Heart left ventricle (tissue), 16 donors: Measurements from ENCODE around the gene DCP2. TPM values are rescaled to one million over a fixed set of nuclear protein-coding genes. Genes with fewer than 3 reads are reported as not detected.
A peak's percentile ranks its signal among the peaks of the same experiment; 100 is the strongest.

Experiments
- ATAC-seq, 4 donors: fragments of 200-7000 bp; cut with Tn5 transposase; one replicate each; pipeline ENCODE4 v1.9.1; 2020 to 2022; ENCODE audit warnings: moderate library complexity in 4 of 4, mild to moderate bottlenecking in 3 of 4, moderate number of reproducible peaks in 1 of 4
- DNase-seq, 5 donors: peaks; one replicate each; pipeline ENCODE4 v3.0.0-alpha.2; 2020
- H3K27ac ChIP-seq, 12 donors: fragments of 200-600 bp; sonication (generic) in 4 of 12; one replicate each; pipeline versions ENCODE4 v1.5.0 to v1.8.0; 2016 to 2022; ENCODE audit warnings: mild to moderate bottlenecking in 2 of 12
- H3K27me3 ChIP-seq, 9 donors: fragments of 200-600 bp; sonication (generic) in 2 of 9; one replicate each; pipeline versions ENCODE4 v1.5.1 to v1.8.0; 2016 to 2022; ENCODE audit warnings: mild to moderate bottlenecking in 3 of 9
- H3K36me3 ChIP-seq, 9 donors: fragments of 200-600 bp; sonication (generic) in 2 of 9; one replicate each; pipeline versions ENCODE4 v1.5.0 to v1.8.0; 2018 to 2022; ENCODE audit warnings: mild to moderate bottlenecking in 2 of 9
- H3K4me1 ChIP-seq, 12 donors: fragments of 200-600 bp; sonication (generic) in 4 of 12; one replicate each; pipeline versions ENCODE4 v1.5.0 to v1.8.0; 2016 to 2022; ENCODE audit warnings: mild to moderate bottlenecking in 3 of 12
- H3K4me3 ChIP-seq, 12 donors: fragments of 200-600 bp; sonication (generic) in 4 of 12; one replicate each; pipeline versions ENCODE4 v1.5.0 to v1.8.0; 2017 to 2022; ENCODE audit warnings: mild to moderate bottlenecking in 9 of 12, moderate library complexity in 4 of 12
- H3K9me3 ChIP-seq, 12 donors: fragments of 200-600 bp; sonication (generic) in 4 of 12; one replicate each; pipeline versions ENCODE4 v1.5.0 to v1.8.0; 2016 to 2022; ENCODE audit warnings: mild to moderate bottlenecking in 1 of 12
- CTCF ChIP-seq, 12 donors: fragments of 200-600 bp; sonication (generic) in 4 of 12; IDR thresholded peaks; one replicate each; pipeline versions ENCODE4 v1.5.0 to v1.8.0; 2018 to 2022; ENCODE audit warnings: antibody characterized with exemption in 12 of 12, mild to moderate bottlenecking in 5 of 12
- POLR2A ChIP-seq, 2 donors: fragments of 450-650 bp; IDR thresholded peaks; one replicate each; pipeline ENCODE4 v1.6.1; 2017; ENCODE audit warnings: antibody characterized with exemption in 2 of 2, mild to moderate bottlenecking in 2 of 2, moderate library complexity in 2 of 2
- WGBS, 4 donors: extraction: QIAGEN DNeasy Blood & Tissue Kit in 2 of 4; methylation state at CpG; one replicate each; pipeline versions ENCODE4 v1.1.5 to v1.1.7; 2013 to 2018; 5-methylcytosine and 5-hydroxymethylcytosine counted together
- intact Hi-C, 10 donors: fragments of 100-400 bp; cut with DNase I; formaldehyde crosslinking; loops; one replicate each; pipeline versions ENCODE4 v1.11.1 to v1.14.2; 2022
- polyA plus RNA-seq, 2 donors: library from polyadenylated mRNA; stranded (reverse); fragments of 200-250 nt; gene quantifications; one replicate each; pipeline ENCODE4 v1.2.3, GENCODE V29; 2013
- total RNA-seq, 9 donors: library from RNA; depleted of rRNA in 2 of 9; stranded (reverse); fragments of >200 nt in 2 of 9; fragmentation: NEBNext Ultra II Directional in 3 of 9; extraction: Animal tissue kit (Norgen Biotek cat#: 25700) in 3 of 9; gene quantifications; one replicate each; pipeline versions ENCODE4 v1.1.0 to v1.2.4, GENCODE V29; 2016 to 2023
- donor health status: ischemic (EF 13 %, LVEDD 7.1; RV severe dilation, severe dysfunction).
- donor health status: healthy with polysubstance abuse.
- donor health status: DM: no; HTN: yes; CAD: no.
- donor health status: DM: no; HTN: no; CAD: no.
- donor health status: ischemic (EF 25% LVEDD 6.9; RV normal size, moderate dysfunction).
- donor health status: ischemic (EF 25% LVEDD 5.7; RV mildly dilated, moderate dysfunction).
- donor health status: healthy.
- donor health status: DM: yes; HTN: yes; CAD: no.
- donor health status: ischemic (EF 35%, LVEDD 5.7; RV mildly dilated, moderate dysfunction).
- donor health status: nonischemic (EF 11% LVEDD 7.7; RV severe dilation, severe dysfunction).
- donor health status: DM: yes; HTN: yes; CAD: no.
- donor health status: PGD.
- donor health status: ischemic (EF 29% LVEDD 5.4; RV normal size, mild dysfunction).
- donor health status: nonischemic (EF 23%, LVEDD 6.1; RV moderate dilation, normal function).

The DCP2 gene
- total and polyA plus RNA-seq, 11 donors = 3.4 to 36.0 (median 16.0) TPM

- peaks cover 0 to under 1% (median 0%) of the 10 kb centered on the region in 12 donors for H3K4me1 ChIP-seq
- WGBS, 4 donors = 93 to 97% (median 96%) methylated on average over 12 of the region's 12 CpGs
- no peak overlapping the region for H3K27ac ChIP-seq
- no peaks in the 10 kb centered on the region for H3K9me3 ChIP-seq
- TF ChIP-seq CTCF (IDR thresholded peaks at IDR 0.05) (no peak), POLR2A (IDR thresholded peaks at IDR 0.05) (no peak)
- H3K27me3 ChIP-seq = no peaks in the 10 kb centered on the region
- DNase-seq (no peak), ATAC-seq (no peak)
- no peak overlapping the region for H3K4me3 ChIP-seq
- no peaks in the 10 kb centered on the region for H3K36me3 ChIP-seq
- intact Hi-C loops = no loop called here
Observed at GRCh38 chr5:112951124-112951702, 25.4 kb upstream of the DCP2 start.

- no peak overlapping the region for H3K4me3 ChIP-seq
- DNase-seq (no peak), ATAC-seq (no peak)
- no peak overlapping the region for H3K27ac ChIP-seq
- peaks cover 0 to 39% (median 17%) of the 10 kb centered on the region in 12 donors for H3K4me1 ChIP-seq
- WGBS, 4 donors = 55 to 87% (median 69%) methylated on average over 3 of the region's 3 CpGs
- no peaks in the 10 kb centered on the region for H3K36me3 ChIP-seq
- H3K9me3 ChIP-seq = no peaks in the 10 kb centered on the region
- intact Hi-C loops = no loop called here
- TF ChIP-seq POLR2A (IDR thresholded peaks at IDR 0.05) (no peak), CTCF (IDR thresholded peaks at IDR 0.05) (no peak)
- no peaks in the 10 kb centered on the region for H3K27me3 ChIP-seq
Observed at GRCh38 chr5:112956606-112957005, 20.0 kb upstream of the DCP2 start.

- no peak for TF ChIP-seq POLR2A (IDR thresholded peaks at IDR 0.05)
- TF ChIP-seq CTCF (IDR thresholded peaks at IDR 0.05) = no peak
- ATAC-seq = no peak
- intact Hi-C loops = no loop called here
- 79 to 89% (median 81%) methylated on average over 2 of the region's 2 CpGs for WGBS, 4 donors
- Histone ChIP-seq H3K9me3 (no peaks in the 10 kb centered on the region), H3K36me3 (no peaks in the 10 kb centered on the region), H3K27ac (peak overlapping the region in 2 of 12 donors; percentile 52 to 64), H3K4me3 (no peak overlapping the region), H3K27me3 (no peaks in the 10 kb centered on the region), H3K4me1 (peaks cover 0 to 39% (median 17%) of the 10 kb centered on the region in 12 donors)
- no peak for DNase-seq
Observed at GRCh38 chr5:112957036-112957808, 19.4 kb upstream of the DCP2 start.
